Stomach smooth muscle (tissue), 2 donors: ENCODE results near the gene HOMER2.

Source experiments
- H3K27ac ChIP-seq: one replicate; pipeline ENCODE4 v1.7.0; 2013; ENCODE audit warnings: mild to moderate bottlenecking, low read length, inconsistent platforms
- H3K27me3 ChIP-seq, 2 donors: one replicate each; pipeline ENCODE4 v1.7.0; 2013; ENCODE audit warnings: low read length in 2 of 2; ENCODE audit not compliant: insufficient read depth in 2 of 2, control insufficient read depth in 1 of 2
- H3K36me3 ChIP-seq, 2 donors: one replicate each; pipeline ENCODE4 v1.7.0; 2013; ENCODE audit warnings: low read length in 2 of 2; ENCODE audit not compliant: control insufficient read depth in 2 of 2, insufficient read depth in 2 of 2
- H3K4me1 ChIP-seq: one replicate; pipeline ENCODE4 v1.7.0; 2013; ENCODE audit warnings: low read length; ENCODE audit not compliant: control insufficient read depth, insufficient read depth
- H3K4me3 ChIP-seq, 2 donors: one replicate each; pipeline ENCODE4 v1.7.0; 2013; ENCODE audit warnings: low read length in 2 of 2
- H3K9ac ChIP-seq, 2 donors: one replicate each; pipeline ENCODE4 v1.7.0; 2013; ENCODE audit warnings: low read length in 2 of 2, mild to moderate bottlenecking in 1 of 2
- H3K9me3 ChIP-seq, 2 donors: one replicate each; pipeline ENCODE4 v1.7.0; 2013; ENCODE audit warnings: low read length in 2 of 2; ENCODE audit not compliant: control insufficient read depth in 2 of 2
- donor health status: healthy.
- donor health status: Pancreatic carcinoma.

HOMER2 gene

DNA sequence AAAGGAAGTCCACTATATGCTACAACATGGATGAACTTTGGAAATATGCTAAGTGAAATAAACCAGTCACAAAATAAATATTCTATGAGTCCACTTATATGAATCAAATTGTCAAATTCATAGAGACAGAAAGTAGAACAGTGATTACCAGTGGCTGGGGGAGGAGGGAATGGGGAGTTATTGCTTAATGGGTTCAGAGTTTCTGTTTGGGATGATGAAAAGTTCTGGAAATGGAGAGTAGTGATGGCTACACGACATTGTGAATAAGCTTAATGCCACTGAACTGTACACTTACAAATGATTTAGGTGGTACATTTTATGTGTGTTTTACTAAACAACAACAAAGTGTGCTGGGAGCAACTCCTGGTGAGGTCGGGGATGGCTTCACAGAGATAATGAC, 38.1 kb downstream of the HOMER2 start:
- H3K9ac ChIP-seq: no peak overlapping the region
- H3K27me3 ChIP-seq: no peaks in the 10 kb centered on the region
- H3K9me3 ChIP-seq: no peaks in the 10 kb centered on the region
- H3K27ac ChIP-seq: no peak overlapping the region
- no peak overlapping the region for H3K4me3 ChIP-seq
- no peaks in the 10 kb centered on the region for H3K4me1 ChIP-seq
- no peaks in the 10 kb centered on the region for H3K36me3 ChIP-seq

DNA sequence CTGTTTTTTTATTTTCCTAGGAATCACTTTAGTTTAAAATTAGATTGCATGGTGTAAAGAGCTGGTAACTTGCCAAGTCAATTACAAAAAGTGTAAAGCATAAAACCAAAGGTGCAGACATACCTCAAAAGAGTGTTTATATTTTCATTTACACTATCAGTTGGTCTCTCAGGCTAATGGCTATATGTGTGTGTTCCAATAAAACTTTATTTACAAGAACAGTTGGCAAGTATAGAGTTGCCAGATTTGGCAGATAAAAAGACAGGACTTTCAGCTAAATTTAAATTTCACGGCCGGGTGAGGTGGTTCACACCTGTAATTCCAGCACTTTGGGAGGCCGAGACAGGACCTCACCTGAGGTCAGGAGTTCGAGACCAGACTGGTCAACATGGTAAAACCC, 41.1 kb downstream of the HOMER2 start:
- Histone ChIP-seq H3K27ac (no peak overlapping the region), H3K4me1 (no peaks in the 10 kb centered on the region), H3K9ac (no peak overlapping the region), H3K4me3 (no peak overlapping the region), H3K9me3 (peaks cover 0 to 6% of the 10 kb centered on the region in 2 donors), H3K36me3 (no peaks in the 10 kb centered on the region), H3K27me3 (no peaks in the 10 kb centered on the region)

DNA sequence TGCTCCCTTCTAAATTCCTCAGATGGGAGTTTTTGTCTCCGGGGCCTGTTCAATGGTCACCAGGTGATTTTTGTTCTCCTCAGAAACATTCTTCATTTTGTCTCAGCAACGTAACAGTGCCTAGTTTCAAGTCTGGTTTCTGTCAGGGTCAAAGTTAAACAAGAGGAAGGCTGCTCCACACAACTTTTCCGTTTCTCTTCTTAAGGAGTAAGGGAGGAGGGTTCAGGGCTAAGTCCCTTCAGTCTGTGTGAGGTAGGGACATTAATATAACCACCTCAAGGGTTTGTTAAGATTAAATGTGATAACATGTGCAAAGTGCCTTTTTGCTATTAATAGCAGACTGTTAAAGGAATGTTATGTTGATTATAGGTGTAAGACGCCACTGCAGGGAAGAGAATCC, 41.8 kb downstream of the HOMER2 start:
- Histone ChIP-seq H3K4me3 (no peak overlapping the region), H3K27ac (no peak overlapping the region), H3K4me1 (no peaks in the 10 kb centered on the region), H3K36me3 (no peaks in the 10 kb centered on the region), H3K27me3 (no peaks in the 10 kb centered on the region), H3K9ac (no peak overlapping the region), H3K9me3 (peaks cover 0 to 6% of the 10 kb centered on the region in 2 donors)

DNA sequence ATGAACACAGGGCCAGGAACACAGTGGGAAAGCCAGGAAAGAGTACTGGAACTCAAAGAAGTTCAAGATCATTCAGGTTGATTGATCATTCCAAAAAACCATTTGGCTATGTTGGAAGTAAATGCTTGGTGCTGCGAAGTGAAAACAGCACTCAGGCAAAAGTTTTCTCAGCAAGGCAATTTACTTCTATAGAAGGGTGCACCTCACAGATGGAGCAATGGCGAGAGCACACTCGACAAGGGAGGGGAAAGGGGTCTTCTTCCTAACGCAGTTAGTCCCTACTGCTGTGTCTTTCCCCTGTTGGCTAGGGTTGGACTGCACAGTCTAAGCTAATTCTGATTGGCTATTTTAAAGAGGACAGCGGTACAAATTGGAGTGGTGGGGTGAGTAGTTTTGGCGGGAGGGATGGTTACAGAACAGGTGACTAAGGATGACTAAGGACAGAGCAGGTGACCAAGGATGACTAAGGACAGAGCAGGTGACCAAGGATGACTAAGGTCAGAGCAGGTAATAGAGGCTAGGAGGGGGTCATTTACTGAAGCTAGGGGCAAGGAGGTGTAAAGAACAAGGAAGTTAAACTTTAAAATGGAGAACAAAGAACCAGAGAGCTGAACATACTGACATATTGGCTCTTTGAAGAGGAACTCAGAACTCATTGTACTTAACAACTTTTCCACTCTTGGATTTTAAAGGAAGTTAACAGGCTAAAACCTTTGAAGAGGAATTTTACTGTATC, 43.3 kb downstream of the HOMER2 start:
- Histone ChIP-seq H3K9ac (no peak overlapping the region), H3K4me1 (no peaks in the 10 kb centered on the region), H3K27me3 (no peaks in the 10 kb centered on the region), H3K9me3 (peaks cover 0 to 6% of the 10 kb centered on the region in 2 donors), H3K27ac (no peak overlapping the region), H3K4me3 (no peak overlapping the region), H3K36me3 (no peaks in the 10 kb centered on the region)

DNA sequence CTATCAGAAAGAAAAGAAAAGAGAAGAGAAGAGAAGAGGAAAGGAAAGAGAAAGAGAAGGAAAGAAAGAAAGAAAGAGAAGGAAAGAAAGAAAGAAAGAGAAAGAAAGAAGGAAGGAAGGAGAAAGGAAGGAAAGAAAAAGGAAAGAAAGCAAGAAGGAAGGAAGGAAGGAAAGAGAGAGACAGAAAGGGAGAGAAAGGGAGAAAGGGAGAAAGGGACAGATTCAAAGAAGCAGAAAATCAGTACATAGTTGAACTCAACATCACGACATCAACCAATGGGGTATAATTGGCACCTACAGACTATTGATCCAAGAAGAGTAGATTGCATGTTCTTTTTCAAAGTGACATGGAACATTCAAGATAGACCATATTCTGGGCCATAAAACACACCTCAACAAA, 45.2 kb downstream of the HOMER2 start:
- Histone ChIP-seq H3K4me1 (no peaks in the 10 kb centered on the region), H3K4me3 (no peak overlapping the region), H3K27ac (no peak overlapping the region), H3K36me3 (no peaks in the 10 kb centered on the region), H3K27me3 (no peaks in the 10 kb centered on the region), H3K9me3 (peaks cover 0 to 6% of the 10 kb centered on the region in 2 donors), H3K9ac (no peak overlapping the region)

DNA sequence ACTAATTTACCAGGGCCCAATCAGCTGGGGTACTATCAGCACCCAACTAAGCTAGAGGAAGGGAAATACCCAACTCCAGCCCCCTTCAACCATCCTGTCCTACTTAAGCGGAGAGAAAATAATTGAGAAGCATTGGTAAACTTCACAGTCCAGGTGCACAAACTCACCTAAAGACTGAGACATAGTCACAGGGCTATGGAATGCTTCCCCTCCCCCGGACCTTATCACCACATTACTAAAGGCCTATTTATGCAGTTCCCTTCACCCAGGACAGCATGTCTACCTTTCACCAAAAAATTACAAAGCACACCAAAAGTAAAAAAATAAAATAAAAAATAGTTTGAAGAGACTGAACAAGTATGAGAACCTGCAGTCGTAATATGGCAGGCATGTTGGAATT, 47.9 kb downstream of the HOMER2 start:
- Histone ChIP-seq H3K4me1 (no peaks in the 10 kb centered on the region), H3K36me3 (no peaks in the 10 kb centered on the region), H3K9me3 (peaks cover 0 to 6% of the 10 kb centered on the region in 2 donors), H3K4me3 (no peak overlapping the region), H3K9ac (no peak overlapping the region), H3K27ac (no peak overlapping the region), H3K27me3 (no peaks in the 10 kb centered on the region)

DNA sequence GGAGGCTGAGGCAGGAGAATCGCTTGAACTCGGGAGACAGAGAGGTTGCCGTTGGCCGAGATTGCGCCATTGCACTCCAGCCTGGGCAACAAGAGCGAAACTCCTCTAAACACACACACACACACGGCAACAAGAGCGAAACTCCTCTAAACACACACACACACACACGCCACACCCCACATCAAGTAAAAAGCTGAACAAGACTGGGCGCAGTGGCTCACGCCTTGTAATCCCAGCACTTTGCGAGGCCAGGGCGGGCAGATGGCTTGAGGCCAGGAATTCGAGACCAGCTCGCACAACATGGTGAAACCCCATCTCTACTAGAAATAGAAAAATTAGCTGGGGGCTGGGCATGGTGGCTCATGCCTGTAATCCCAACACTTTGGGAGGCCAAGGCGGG, 49.0 kb downstream of the HOMER2 start:
- Histone ChIP-seq H3K27me3 (no peaks in the 10 kb centered on the region), H3K4me1 (no peaks in the 10 kb centered on the region), H3K9ac (no peak overlapping the region), H3K27ac (no peak overlapping the region), H3K4me3 (no peak overlapping the region), H3K9me3 (no peaks in the 10 kb centered on the region), H3K36me3 (no peaks in the 10 kb centered on the region)

DNA sequence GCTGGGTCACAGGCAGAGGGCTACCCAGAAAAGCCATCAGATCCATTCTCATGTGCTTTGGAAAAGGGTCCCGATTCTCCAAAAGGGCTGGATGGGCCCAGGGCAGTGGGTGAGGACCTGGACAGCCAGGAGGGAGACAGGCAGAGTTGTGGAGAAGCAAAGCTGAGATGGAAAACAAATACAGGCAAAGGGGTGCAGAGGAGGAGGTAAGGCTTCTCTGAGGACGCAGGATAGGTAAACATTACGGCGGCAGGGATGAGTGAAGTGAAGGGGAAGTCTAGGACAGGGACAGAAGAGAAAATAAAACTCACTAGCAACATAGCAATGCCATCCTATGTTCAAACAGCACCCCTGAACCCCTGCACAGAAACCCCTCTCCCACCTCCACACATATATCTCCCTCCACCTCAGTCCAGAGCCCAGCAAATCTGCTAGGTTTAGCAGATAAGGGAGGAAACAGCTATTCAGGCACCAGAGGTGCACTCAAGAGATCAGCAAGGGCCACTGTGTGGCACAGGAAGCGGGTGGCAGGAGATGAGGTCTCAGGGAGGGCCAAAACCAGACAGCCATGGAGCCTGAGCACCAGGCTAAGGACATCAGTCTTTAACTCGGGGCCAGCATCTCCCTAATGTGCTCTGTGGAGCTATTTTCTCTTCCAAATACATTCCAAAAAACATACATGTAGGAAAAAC, 51.3 kb downstream of the HOMER2 start:
- Histone ChIP-seq H3K4me3 (no peak overlapping the region), H3K27me3 (no peaks in the 10 kb centered on the region), H3K9me3 (no peaks in the 10 kb centered on the region), H3K9ac (no peak overlapping the region), H3K4me1 (no peaks in the 10 kb centered on the region), H3K36me3 (no peaks in the 10 kb centered on the region), H3K27ac (no peak overlapping the region)

DNA sequence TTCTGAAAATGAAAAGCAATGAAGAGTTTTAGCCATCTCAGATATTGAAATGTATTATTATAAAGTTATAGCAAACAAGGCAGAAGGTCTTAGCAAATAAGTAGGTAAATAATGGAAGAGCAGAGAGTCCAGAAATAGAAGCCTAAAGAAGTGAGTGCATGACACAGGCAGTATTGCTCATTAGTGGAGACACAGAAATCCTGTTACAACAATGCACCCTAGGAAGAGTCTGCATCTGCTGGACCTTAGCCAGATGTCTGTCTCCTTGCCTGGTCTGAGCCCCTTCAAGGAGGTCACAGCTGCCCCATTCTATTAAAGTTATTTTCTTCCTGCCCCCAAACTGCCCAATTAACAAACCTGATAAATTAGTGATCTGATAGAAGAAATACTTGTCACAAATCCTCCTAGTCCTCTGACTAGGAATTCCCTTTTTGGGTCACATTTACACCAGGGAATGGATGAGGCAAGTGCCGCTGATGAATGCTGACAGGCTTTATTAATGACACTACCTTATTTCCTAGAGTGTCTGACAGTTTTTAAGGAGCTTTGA, 51.9 kb downstream of the HOMER2 start:
- Histone ChIP-seq H3K9me3 (no peaks in the 10 kb centered on the region), H3K27ac (no peak overlapping the region), H3K27me3 (no peaks in the 10 kb centered on the region), H3K36me3 (no peaks in the 10 kb centered on the region), H3K4me1 (no peaks in the 10 kb centered on the region), H3K4me3 (no peak overlapping the region), H3K9ac (no peak overlapping the region)

DNA sequence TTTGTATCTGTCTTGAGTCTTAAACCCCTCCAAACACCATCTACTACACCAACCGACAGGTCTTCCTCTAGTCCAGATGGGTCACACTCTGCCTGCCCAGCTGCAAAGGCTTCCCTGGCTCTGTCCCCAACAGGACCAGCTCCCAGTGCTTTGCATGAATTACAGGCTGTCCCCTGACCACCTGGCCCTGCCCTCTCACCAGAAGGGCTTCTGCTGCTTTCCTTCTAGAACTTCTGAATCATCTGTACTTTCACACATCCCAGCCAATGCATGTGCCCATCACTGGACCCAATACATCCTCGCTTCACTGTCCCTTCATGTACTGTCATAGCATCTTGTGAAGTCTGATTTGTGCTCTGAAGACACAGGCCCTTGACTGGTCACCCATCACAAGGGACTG, 53.6 kb downstream of the HOMER2 start:
- no peak overlapping the region for H3K9ac ChIP-seq
- H3K9me3 ChIP-seq: no peaks in the 10 kb centered on the region
- no peaks in the 10 kb centered on the region for H3K36me3 ChIP-seq
- no peaks in the 10 kb centered on the region for H3K27me3 ChIP-seq
- H3K27ac ChIP-seq: no peak overlapping the region
- peaks cover 4% of the 10 kb centered on the region for H3K4me1 ChIP-seq
- no peak overlapping the region for H3K4me3 ChIP-seq

DNA sequence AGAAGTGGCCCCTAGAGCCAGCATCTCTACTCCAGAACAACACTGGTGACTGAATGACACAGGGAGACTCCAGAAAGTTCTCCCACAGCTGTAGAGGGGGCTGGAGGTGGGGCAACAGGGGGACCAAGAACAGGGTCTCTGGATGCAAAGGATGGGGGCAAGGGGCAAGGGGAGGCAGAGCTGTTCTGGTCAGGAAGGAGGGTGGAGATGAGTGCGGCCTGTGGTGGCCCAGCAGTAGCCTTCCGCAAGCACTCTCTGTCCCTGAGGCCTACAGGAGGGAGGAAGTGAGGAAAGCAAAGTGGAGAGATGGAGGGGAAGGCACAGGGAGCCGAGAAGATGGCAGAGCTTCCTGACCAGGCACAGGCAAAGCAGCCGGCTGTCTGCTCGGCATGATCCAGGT, 56.5 kb downstream of the HOMER2 start:
- Histone ChIP-seq H3K4me1 (peaks cover 4% of the 10 kb centered on the region), H3K9ac (no peak overlapping the region), H3K27me3 (no peaks in the 10 kb centered on the region), H3K27ac (no peak overlapping the region), H3K4me3 (no peak overlapping the region), H3K36me3 (no peaks in the 10 kb centered on the region), H3K9me3 (no peaks in the 10 kb centered on the region)
